ENCODE results near the gene CCDC138. TPM values are rescaled to one million over a fixed set of nuclear protein-coding genes. Genes with fewer than 3 reads are reported as not detected.

Gene CCDC138
- total RNA-seq, 1 donor from 2014 or later = 10.6 TPM

- H3K4me3 Mint-ChIP-seq = no peak overlapping the region
- no peak for TF ChIP-seq CTCF (IDR thresholded peaks at IDR 0.05)
- no peaks in the 10 kb centered on the region for H3K36me3 Mint-ChIP-seq (ENCODE audit: low read depth)
- intact Hi-C loops (cut with micrococcal nuclease) = no loop called here
- peaks cover 1% of the 10 kb centered on the region for H3K27me3 Mint-ChIP-seq
- no peak overlapping the region for H3K27ac Mint-ChIP-seq
- ATAC-seq (ENCODE audit: low read depth) = no peak
- DNase-seq = no peak
- no peaks in the 10 kb centered on the region for H3K4me1 Mint-ChIP-seq
- CTCF ChIA-PET = no interaction called here
- no peaks in the 10 kb centered on the region for H3K9me3 Mint-ChIP-seq
- POLR2A ChIA-PET = no interaction called here
Measured at GRCh38 chr2:108911401-108911800, 124.8 kb downstream of the CCDC138 start.

GRCh38 chr2:108911807-108912628 lies 125.4 kb downstream of the CCDC138 start:
- H3K27ac Mint-ChIP-seq = no peak overlapping the region
- peaks cover 1% of the 10 kb centered on the region for H3K27me3 Mint-ChIP-seq
- H3K4me3 Mint-ChIP-seq = no peak overlapping the region
- intact Hi-C loops (cut with micrococcal nuclease) = no loop called here
- ChIA-PET POLR2A (no interaction called here), CTCF (no interaction called here)
- no peaks in the 10 kb centered on the region for H3K36me3 Mint-ChIP-seq (ENCODE audit: low read depth)
- ATAC-seq (ENCODE audit: low read depth) (no peak), DNase-seq (no peak)
- H3K4me1 Mint-ChIP-seq = no peaks in the 10 kb centered on the region
- no peaks in the 10 kb centered on the region for H3K9me3 Mint-ChIP-seq
- TF ChIP-seq CTCF (IDR thresholded peaks at IDR 0.05) = no peak

GRCh38 chr2:108912629-108912902 lies 126.0 kb downstream of the CCDC138 start:
- Mint-ChIP-seq H3K27ac (no peak overlapping the region), H3K36me3 (ENCODE audit: low read depth) (no peaks in the 10 kb centered on the region), H3K4me3 (no peak overlapping the region), H3K9me3 (no peaks in the 10 kb centered on the region), H3K27me3 (peaks cover 1% of the 10 kb centered on the region), H3K4me1 (no peaks in the 10 kb centered on the region)
- intact Hi-C loops (cut with micrococcal nuclease) = no loop called here
- ChIA-PET POLR2A (no interaction called here), CTCF (no interaction called here)
- no peak for DNase-seq
- no peak for ATAC-seq (ENCODE audit: low read depth)
- no peak for TF ChIP-seq CTCF (IDR thresholded peaks at IDR 0.05)

- H3K4me3 Mint-ChIP-seq = no peak overlapping the region
- intact Hi-C loops (cut with micrococcal nuclease) = no loop called here
- ChIA-PET POLR2A (no interaction called here), CTCF (no interaction called here)
- no peak for ATAC-seq (ENCODE audit: low read depth)
- H3K4me1 Mint-ChIP-seq = no peaks in the 10 kb centered on the region
- no peak overlapping the region for H3K27ac Mint-ChIP-seq
- DNase-seq = no peak
- no peak for TF ChIP-seq CTCF (IDR thresholded peaks at IDR 0.05)
- H3K36me3 Mint-ChIP-seq (ENCODE audit: low read depth) = no peaks in the 10 kb centered on the region
- no peaks in the 10 kb centered on the region for H3K9me3 Mint-ChIP-seq
- H3K27me3 Mint-ChIP-seq = no peaks in the 10 kb centered on the region
Measured at GRCh38 chr2:108916122-108916795, 129.7 kb downstream of the CCDC138 start.

- Mint-ChIP-seq H3K36me3 (ENCODE audit: low read depth) (no peaks in the 10 kb centered on the region), H3K4me3 (no peak overlapping the region), H3K27ac (no peak overlapping the region), H3K27me3 (no peaks in the 10 kb centered on the region), H3K9me3 (no peaks in the 10 kb centered on the region), H3K4me1 (no peaks in the 10 kb centered on the region)
- no peak for TF ChIP-seq CTCF (IDR thresholded peaks at IDR 0.05)
- ChIA-PET CTCF (no interaction called here), POLR2A (no interaction called here)
- ATAC-seq (ENCODE audit: low read depth) = no peak
- no peak for DNase-seq
- intact Hi-C loops (cut with micrococcal nuclease) = no loop called here
Measured at GRCh38 chr2:108916796-108917421, 130.3 kb downstream of the CCDC138 start.

Data from activated B cell treated with CpG ODN at 0.5 μM for 24 hours (primary cell).